ENCODE measurements around the gene CDYL2. TPM values are rescaled to one million over a fixed set of nuclear protein-coding genes. Genes with fewer than 3 reads are reported as not detected.

The CDYL2 gene
- total RNA-seq, 1 donor from 2014 or later = 26.5 TPM

DNA sequence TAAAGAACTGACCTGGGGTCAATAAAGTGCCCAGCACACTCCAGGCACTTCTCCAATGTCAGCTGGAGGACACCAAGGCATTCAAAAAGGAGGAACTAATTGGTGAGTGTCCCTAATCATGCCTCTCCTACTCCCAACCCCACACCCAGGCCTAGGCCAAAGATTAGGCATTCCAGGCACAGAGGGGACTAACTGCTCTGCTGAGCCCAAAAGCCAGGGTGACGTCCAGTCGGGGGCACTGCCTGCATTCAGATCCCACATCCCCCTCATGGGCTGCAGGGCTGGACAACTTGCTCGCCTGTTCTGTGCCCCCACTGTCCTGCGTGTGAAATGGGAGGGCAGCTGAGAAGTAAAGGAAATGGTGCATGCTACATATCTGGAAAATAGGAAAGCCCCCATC is 148.2 kb downstream of the CDYL2 start:
- FAIRE-seq (no peak), DNase-seq (ENCODE audit: low read depth) (no peak)
- Mint-ChIP-seq H3K27ac (ENCODE audit: unreplicated experiment) (no peak overlapping the region), H3K27me3 (ENCODE audit: low read depth, unreplicated experiment) (no peaks in the 10 kb centered on the region), H3K4me1 (ENCODE audit: low read depth, unreplicated experiment) (no peaks in the 10 kb centered on the region), H3K36me3 (ENCODE audit: low read depth, unreplicated experiment) (peaks cover 7% of the 10 kb centered on the region), H3K4me3 (ENCODE audit: unreplicated experiment) (no peak overlapping the region), H3K9me3 (ENCODE audit: unreplicated experiment) (no peaks in the 10 kb centered on the region)
- Histone ChIP-seq H2AFZ (ENCODE audit: low read depth, low read length) (no peak overlapping the region), H3K9me3 (ENCODE audit: insufficient read depth, low read depth, low read length) (no peaks in the 10 kb centered on the region), H3K36me3 (ENCODE audit: insufficient read depth, low read length) (no peaks in the 10 kb centered on the region), H4K20me1 (ENCODE audit: insufficient read depth, low read length) (no peaks in the 10 kb centered on the region), H3K4me1 (ENCODE audit: insufficient read depth, low read length) (no peaks in the 10 kb centered on the region), H3K9ac (ENCODE audit: low read length) (no peak overlapping the region), H3K4me3 (ENCODE audit: insufficient read depth, low read depth, low read length) (no peak overlapping the region), H3K27me3 (ENCODE audit: insufficient read depth, low read length) (no peaks in the 10 kb centered on the region), H3K27ac (ENCODE audit: low read depth, low read length) (no peak overlapping the region), H3K79me2 (ENCODE audit: insufficient read depth, low read length) (no peaks in the 10 kb centered on the region), H3K4me2 (ENCODE audit: low read length) (no peak overlapping the region)
- TF ChIP-seq EZH2 (IDR thresholded peaks at IDR 0.05; ENCODE audit: insufficient read depth, low read length) = no peak
- TF ChIP-seq, protein P1, sequence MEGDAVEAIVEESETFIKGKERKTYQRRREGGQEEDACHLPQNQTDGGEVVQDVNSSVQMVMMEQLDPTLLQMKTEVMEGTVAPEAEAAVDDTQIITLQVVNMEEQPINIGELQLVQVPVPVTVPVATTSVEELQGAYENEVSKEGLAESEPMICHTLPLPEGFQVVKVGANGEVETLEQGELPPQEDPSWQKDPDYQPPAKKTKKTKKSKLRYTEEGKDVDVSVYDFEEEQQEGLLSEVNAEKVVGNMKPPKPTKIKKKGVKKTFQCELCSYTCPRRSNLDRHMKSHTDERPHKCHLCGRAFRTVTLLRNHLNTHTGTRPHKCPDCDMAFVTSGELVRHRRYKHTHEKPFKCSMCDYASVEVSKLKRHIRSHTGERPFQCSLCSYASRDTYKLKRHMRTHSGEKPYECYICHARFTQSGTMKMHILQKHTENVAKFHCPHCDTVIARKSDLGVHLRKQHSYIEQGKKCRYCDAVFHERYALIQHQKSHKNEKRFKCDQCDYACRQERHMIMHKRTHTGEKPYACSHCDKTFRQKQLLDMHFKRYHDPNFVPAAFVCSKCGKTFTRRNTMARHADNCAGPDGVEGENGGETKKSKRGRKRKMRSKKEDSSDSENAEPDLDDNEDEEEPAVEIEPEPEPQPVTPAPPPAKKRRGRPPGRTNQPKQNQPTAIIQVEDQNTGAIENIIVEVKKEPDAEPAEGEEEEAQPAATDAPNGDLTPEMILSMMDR (IDR thresholded peaks at IDR 0.05; ENCODE audit: insufficient read depth, low read depth, low read length) = no peak

GRCh38 chr16:80655751-80656150 is 148.6 kb downstream of the CDYL2 start:
- Histone ChIP-seq H3K79me2 (ENCODE audit: insufficient read depth, low read length) (no peaks in the 10 kb centered on the region), H3K4me2 (ENCODE audit: low read length) (no peak overlapping the region), H3K9me3 (ENCODE audit: insufficient read depth, low read depth, low read length) (no peaks in the 10 kb centered on the region), H3K36me3 (ENCODE audit: insufficient read depth, low read length) (no peaks in the 10 kb centered on the region), H3K27ac (ENCODE audit: low read depth, low read length) (no peak overlapping the region), H4K20me1 (ENCODE audit: insufficient read depth, low read length) (no peaks in the 10 kb centered on the region), H3K4me3 (ENCODE audit: insufficient read depth, low read depth, low read length) (no peak overlapping the region), H3K4me1 (ENCODE audit: insufficient read depth, low read length) (no peaks in the 10 kb centered on the region), H3K9ac (ENCODE audit: low read length) (no peak overlapping the region), H3K27me3 (ENCODE audit: insufficient read depth, low read length) (no peaks in the 10 kb centered on the region), H2AFZ (ENCODE audit: low read depth, low read length) (no peak overlapping the region)
- no peak overlapping the region for H3K4me3 Mint-ChIP-seq (ENCODE audit: unreplicated experiment)
- no peaks in the 10 kb centered on the region for H3K27me3 Mint-ChIP-seq (ENCODE audit: low read depth, unreplicated experiment)
- TF ChIP-seq, protein P1 (IDR thresholded peaks at IDR 0.05; ENCODE audit: insufficient read depth, low read depth, low read length) = no peak
- TF ChIP-seq EZH2 (IDR thresholded peaks at IDR 0.05; ENCODE audit: insufficient read depth, low read length) = no peak
- H3K4me1 Mint-ChIP-seq (ENCODE audit: low read depth, unreplicated experiment) = no peaks in the 10 kb centered on the region
- FAIRE-seq (no peak), DNase-seq (ENCODE audit: low read depth) (no peak)
- H3K36me3 Mint-ChIP-seq (ENCODE audit: low read depth, unreplicated experiment) = peaks cover 5% of the 10 kb centered on the region
- H3K27ac Mint-ChIP-seq (ENCODE audit: unreplicated experiment) = no peak overlapping the region
- no peaks in the 10 kb centered on the region for H3K9me3 Mint-ChIP-seq (ENCODE audit: unreplicated experiment)

DNA sequence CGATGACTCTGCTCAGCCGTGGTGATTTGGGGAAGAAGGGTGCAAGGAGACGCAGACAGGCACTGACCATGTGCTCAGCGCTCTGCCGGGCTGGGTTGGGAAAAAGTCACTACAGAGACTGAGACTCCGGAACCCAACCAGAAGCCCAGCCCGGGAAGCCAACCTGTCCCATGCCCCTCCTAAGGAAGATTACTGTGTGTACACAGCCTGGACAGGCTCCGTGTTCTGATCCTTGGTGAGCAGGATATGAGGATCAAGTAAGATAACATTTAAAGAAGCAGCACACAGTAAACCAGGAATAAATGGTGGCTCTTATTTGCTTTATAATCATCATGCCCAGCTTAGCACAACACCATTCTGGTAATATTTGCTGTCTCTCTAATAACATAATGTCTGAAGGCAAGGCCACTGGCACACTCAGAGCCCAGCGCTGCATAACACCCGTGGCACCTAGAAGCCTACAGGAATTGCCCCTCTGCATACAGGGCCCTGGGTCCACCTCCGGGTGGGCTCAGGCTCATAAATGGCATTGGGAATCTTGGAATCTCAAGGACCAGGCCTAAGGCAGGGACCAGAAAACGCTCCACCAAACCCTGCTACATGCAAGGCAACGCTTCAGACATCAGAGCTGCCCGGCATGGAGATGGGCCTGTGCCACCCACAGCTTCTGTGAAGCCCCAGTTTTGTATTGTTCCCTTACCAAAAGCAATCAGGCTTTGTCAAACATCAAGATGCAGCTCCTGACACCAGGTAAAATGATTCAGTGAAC is 150.1 kb downstream of the CDYL2 start:
- Mint-ChIP-seq H3K27me3 (ENCODE audit: low read depth, unreplicated experiment) (no peaks in the 10 kb centered on the region), H3K36me3 (ENCODE audit: low read depth, unreplicated experiment) (peaks cover 3% of the 10 kb centered on the region), H3K4me1 (ENCODE audit: low read depth, unreplicated experiment) (no peaks in the 10 kb centered on the region), H3K27ac (ENCODE audit: unreplicated experiment) (no peak overlapping the region), H3K4me3 (ENCODE audit: unreplicated experiment) (no peak overlapping the region), H3K9me3 (ENCODE audit: unreplicated experiment) (no peaks in the 10 kb centered on the region)
- Histone ChIP-seq H3K4me2 (ENCODE audit: low read length) (no peak overlapping the region), H3K9me3 (ENCODE audit: insufficient read depth, low read depth, low read length) (no peaks in the 10 kb centered on the region), H3K27me3 (ENCODE audit: insufficient read depth, low read length) (no peaks in the 10 kb centered on the region), H2AFZ (ENCODE audit: low read depth, low read length) (no peak overlapping the region), H3K27ac (ENCODE audit: low read depth, low read length) (no peak overlapping the region), H4K20me1 (ENCODE audit: insufficient read depth, low read length) (no peaks in the 10 kb centered on the region), H3K36me3 (ENCODE audit: insufficient read depth, low read length) (no peaks in the 10 kb centered on the region), H3K9ac (ENCODE audit: low read length) (no peak overlapping the region), H3K79me2 (ENCODE audit: insufficient read depth, low read length) (no peaks in the 10 kb centered on the region), H3K4me3 (ENCODE audit: insufficient read depth, low read depth, low read length) (no peak overlapping the region), H3K4me1 (ENCODE audit: insufficient read depth, low read length) (no peaks in the 10 kb centered on the region)
- DNase-seq (ENCODE audit: low read depth) (no peak), FAIRE-seq (no peak)
- TF ChIP-seq, protein P1 (IDR thresholded peaks at IDR 0.05; ENCODE audit: insufficient read depth, low read depth, low read length) = no peak
- TF ChIP-seq EZH2 (IDR thresholded peaks at IDR 0.05; ENCODE audit: insufficient read depth, low read length) = no peak
